Measurements from ENCODE around the gene TMOD1. TPM values are rescaled to one million over a fixed set of nuclear protein-coding genes. Genes with fewer than 3 reads are reported as not detected.

TMOD1 gene
- polyA plus RNA-seq, 1 of the 3 experiments (the other 2 are of a cell fraction), result 0.54 TPM

- H3K9me2 ChIP-seq, result no peaks in the 10 kb centered on the region
- no peaks in the 10 kb centered on the region for H3K9me3 ChIP-seq
- peaks cover 48% of the 10 kb centered on the region for H3K27me3 ChIP-seq (ENCODE audit: insufficient read depth)
- H2AFZ ChIP-seq (ENCODE audit: low read depth), result 0 out of 2 replicates have a peak overlapping the region, but pooled peaks have one; percentile 63
- POLR2A ChIA-PET, result interaction anchor here (1.8 to 3.5 kb wide), 7 partner anchors 21 to 131 kb away, joined by 5 to 27 read pairs (median 10); partner anchors contain the start of genes NCBP1 and TSTD2
- DNase-seq, result peak; percentile 73
- CTCF ChIA-PET, result interaction anchor here (0.8 to 8.5 kb wide), 22 partner anchors 8 to 132 kb away, joined by 3 to 153 read pairs (median 6); partner anchors contain the start of genes NCBP1 and TSTD2
- peak overlapping the region; percentile 60 to 64 for H3K4me3 ChIP-seq (ENCODE audit: low read depth in 2 of 2, low read length in 1 of 2)
- peaks cover 5% of the 10 kb centered on the region for H3F3A ChIP-seq (replicated peaks; ENCODE audit: insufficient read depth)
- no peaks in the 10 kb centered on the region for H3K36me3 ChIP-seq (replicated peaks in 1 of 2; ENCODE audit: control insufficient read depth in 1 of 2, insufficient read depth in 2 of 2, low read length in 1 of 2)
- H3K4me2 ChIP-seq, result peak overlapping the region; percentile 77
- 0% methylated on average over 6 of the region's 30 CpGs for WGBS (ENCODE audit: low lambda C conversion rate)
- H3K9ac ChIP-seq, result no peak overlapping the region
- H4K20me1 ChIP-seq (ENCODE audit: insufficient read depth), result no peaks in the 10 kb centered on the region
- no peaks in the 10 kb centered on the region for H3K79me2 ChIP-seq (ENCODE audit: insufficient read depth)
- peaks cover 0 to 31% of the 10 kb centered on the region in 2 experiments; a peak in 2 of 4 replicates for H3K4me1 ChIP-seq (ENCODE audit: control insufficient read depth in 1 of 2, insufficient read depth in 2 of 2, low read depth in 1 of 2, low read length in 1 of 2)
- H3K27ac ChIP-seq (ENCODE audit: low read depth in 2 of 2, low read length in 1 of 2), result peak overlapping the region in 1 of 2 experiments; percentile 100; a peak in 2 of 4 replicates
- TF ChIP-seq FOSL2 (IDR thresholded peaks at IDR 0.05; ENCODE audit: borderline replicate concordance, low read depth) (no peak), ELF1 (IDR thresholded peaks at IDR 0.05) (no peak), RFX5 (IDR thresholded peaks at IDR 0.05; ENCODE audit: low read length) (no peak), TAF1 (IDR thresholded peaks at IDR 0.05; ENCODE audit: borderline replicate concordance, low read depth, low read length) (no peak), SIN3A (IDR thresholded peaks at IDR 0.05; ENCODE audit: borderline replicate concordance, low read depth, low read length) (no peak), RXRA (IDR thresholded peaks at IDR 0.05; ENCODE audit: borderline replicate concordance, low read depth) (no peak), PBX3 (IDR thresholded peaks at IDR 0.05) (no peak), GABPA (IDR thresholded peaks at IDR 0.05; ENCODE audit: low read depth) (no peak), JUND (IDR thresholded peaks at IDR 0.05) (no peak), ZBTB33 (IDR thresholded peaks at IDR 0.05; ENCODE audit: borderline replicate concordance, low read depth) (no peak), CHD2 (IDR thresholded peaks at IDR 0.05; ENCODE audit: low read length, partially characterized antibody) (no peak), GATA2 (CRISPR knock-in tag; IDR thresholded peaks at IDR 0.05) (no peak), NFIC (IDR thresholded peaks at IDR 0.05; ENCODE audit: borderline replicate concordance) (no peak), MAX (IDR thresholded peaks at IDR 0.05; ENCODE audit: low read depth) (no peak), TEAD4 (IDR thresholded peaks at IDR 0.05; ENCODE audit: borderline replicate concordance, insufficient read depth) (no peak), SMC3 (IDR thresholded peaks at IDR 0.05; ENCODE audit: low read depth, low read length) (no peak)
Observed at GRCh38 chr9:97501972-97502221, 431 bp downstream of the TMOD1 start.
